ENCODE data around the gene ST6GALNAC5. TPM values are rescaled to one million over a fixed set of nuclear protein-coding genes. Genes with fewer than 3 reads are reported as not detected.

Gene ST6GALNAC5
- total RNA-seq, 4 donors from 2014 or later = 0.16 TPM; not detected in 3

DNA sequence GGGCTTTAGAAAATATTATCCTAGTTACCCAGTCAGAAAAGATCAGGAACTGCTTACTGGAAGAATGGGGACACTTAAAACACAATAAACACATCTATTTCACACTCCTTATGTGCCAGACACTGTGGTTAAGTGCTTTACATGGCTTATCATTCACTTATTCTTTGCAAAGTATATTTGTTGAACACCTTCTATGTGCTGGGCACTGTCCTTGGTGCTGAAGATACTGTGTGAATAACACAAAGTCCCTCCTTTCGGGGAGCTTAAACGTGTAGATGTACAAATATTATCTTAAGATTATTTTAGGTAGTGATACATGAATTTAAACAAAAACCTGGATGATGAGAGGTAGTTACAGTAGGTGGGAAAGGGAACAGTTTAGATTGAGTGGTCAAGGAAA, 169.3 kb downstream of the ST6GALNAC5 start:
- in situ Hi-C loops (cut with MboI; ENCODE audit: low sequenced_read_pairs in 4 of 4) (no loop called here), intact Hi-C loops (cut with DNase I; ENCODE audit: low total_unique reads) (no loop called here)
- Histone ChIP-seq H3K9me3 (no peaks in the 10 kb centered on the region), H3K36me3 (no peaks in the 10 kb centered on the region), H3K27ac (no peak overlapping the region), H3K27me3 (no peaks in the 10 kb centered on the region), H3K4me3 (no peak overlapping the region), H3K4me1 (no peaks in the 10 kb centered on the region)
- no peak for ATAC-seq
- DNase-seq = no peak
- TF ChIP-seq POLR2A (IDR thresholded peaks at IDR 0.05) = no peak
- TF ChIP-seq, protein P1, sequence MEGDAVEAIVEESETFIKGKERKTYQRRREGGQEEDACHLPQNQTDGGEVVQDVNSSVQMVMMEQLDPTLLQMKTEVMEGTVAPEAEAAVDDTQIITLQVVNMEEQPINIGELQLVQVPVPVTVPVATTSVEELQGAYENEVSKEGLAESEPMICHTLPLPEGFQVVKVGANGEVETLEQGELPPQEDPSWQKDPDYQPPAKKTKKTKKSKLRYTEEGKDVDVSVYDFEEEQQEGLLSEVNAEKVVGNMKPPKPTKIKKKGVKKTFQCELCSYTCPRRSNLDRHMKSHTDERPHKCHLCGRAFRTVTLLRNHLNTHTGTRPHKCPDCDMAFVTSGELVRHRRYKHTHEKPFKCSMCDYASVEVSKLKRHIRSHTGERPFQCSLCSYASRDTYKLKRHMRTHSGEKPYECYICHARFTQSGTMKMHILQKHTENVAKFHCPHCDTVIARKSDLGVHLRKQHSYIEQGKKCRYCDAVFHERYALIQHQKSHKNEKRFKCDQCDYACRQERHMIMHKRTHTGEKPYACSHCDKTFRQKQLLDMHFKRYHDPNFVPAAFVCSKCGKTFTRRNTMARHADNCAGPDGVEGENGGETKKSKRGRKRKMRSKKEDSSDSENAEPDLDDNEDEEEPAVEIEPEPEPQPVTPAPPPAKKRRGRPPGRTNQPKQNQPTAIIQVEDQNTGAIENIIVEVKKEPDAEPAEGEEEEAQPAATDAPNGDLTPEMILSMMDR (IDR thresholded peaks at IDR 0.05 in 4 of 5, conservative IDR thresholded peaks at IDR 0.05 in 1 of 5) = no peak

DNA sequence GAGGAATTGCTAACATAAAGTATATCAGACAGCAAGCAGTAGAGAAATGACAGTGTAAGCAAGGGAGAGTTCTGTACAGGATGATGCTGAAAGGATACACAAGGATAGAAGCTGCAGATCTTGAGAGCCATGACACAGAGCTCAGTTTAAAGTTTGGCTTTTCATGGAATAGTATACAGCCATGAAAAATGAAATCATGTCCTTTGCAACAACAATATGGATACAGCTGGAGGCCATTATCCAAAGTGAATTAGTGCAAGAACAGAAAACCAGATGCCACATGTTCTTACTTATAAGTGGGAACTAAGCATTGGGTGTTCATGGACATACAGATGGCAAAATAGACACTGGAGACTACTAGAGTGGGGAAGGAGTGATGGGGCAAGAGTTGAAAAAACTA, 169.8 kb downstream of the ST6GALNAC5 start:
- in situ Hi-C loops (cut with MboI; ENCODE audit: low sequenced_read_pairs in 4 of 4) = no loop called here
- TF ChIP-seq POLR2A (IDR thresholded peaks at IDR 0.05) = no peak
- TF ChIP-seq, protein P1 (IDR thresholded peaks at IDR 0.05 in 4 of 5, conservative IDR thresholded peaks at IDR 0.05 in 1 of 5) = no peak
- ATAC-seq = no peak
- Histone ChIP-seq H3K36me3 (no peaks in the 10 kb centered on the region), H3K9me3 (no peaks in the 10 kb centered on the region), H3K4me3 (no peak overlapping the region), H3K27ac (no peak overlapping the region), H3K4me1 (no peaks in the 10 kb centered on the region), H3K27me3 (no peaks in the 10 kb centered on the region)
- no peak for DNase-seq
- intact Hi-C loops (cut with DNase I; ENCODE audit: low total_unique reads) = no loop called here

DNA sequence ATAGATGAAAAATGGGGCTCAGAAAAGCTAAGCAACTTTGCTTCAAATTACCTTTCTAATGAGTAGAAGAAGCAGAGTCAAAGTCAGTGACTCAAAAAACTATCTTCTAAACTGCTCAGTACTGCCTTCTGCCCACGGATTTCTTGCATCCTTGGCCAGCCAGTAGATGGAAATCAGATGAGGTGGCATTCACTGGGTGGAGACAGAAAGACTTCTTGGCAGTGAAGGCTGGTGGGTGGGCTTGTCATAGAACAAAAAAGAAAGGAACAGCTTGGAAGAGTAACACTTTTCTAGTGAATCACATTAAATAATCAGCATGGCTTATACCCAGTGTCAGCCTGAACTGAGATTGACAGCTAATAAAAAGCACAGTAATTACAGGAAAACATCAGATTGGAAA, 170.7 kb downstream of the ST6GALNAC5 start:
- no peak for ATAC-seq
- intact Hi-C loops (cut with DNase I; ENCODE audit: low total_unique reads) = no loop called here

DNA sequence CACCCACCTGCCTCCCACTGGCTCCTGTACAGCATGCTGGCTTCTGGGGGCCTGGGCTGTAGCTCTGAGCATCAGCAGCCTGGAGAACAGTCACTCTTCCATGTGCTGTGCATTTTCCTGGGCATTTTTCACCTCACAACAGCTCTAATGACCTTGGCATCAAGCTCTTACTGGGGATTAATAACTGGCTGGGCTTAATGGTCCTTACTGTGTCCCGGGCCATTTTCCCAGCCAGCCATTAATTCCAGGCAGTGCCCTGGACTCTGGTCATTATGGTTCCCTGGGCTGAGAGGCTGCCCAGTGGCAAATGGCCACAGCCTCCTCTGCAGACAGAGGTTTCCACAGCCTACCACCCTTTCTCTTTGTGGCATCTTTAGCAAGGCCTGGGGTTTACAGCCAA, 171.8 kb downstream of the ST6GALNAC5 start:
- Histone ChIP-seq H3K9me3 (no peaks in the 10 kb centered on the region), H3K4me3 (no peak overlapping the region), H3K36me3 (no peaks in the 10 kb centered on the region), H3K27me3 (no peaks in the 10 kb centered on the region), H3K27ac (no peak overlapping the region), H3K4me1 (no peaks in the 10 kb centered on the region)
- intact Hi-C loops (cut with DNase I; ENCODE audit: low total_unique reads) = no loop called here
- TF ChIP-seq, protein P1 (IDR thresholded peaks at IDR 0.05 in 4 of 5, conservative IDR thresholded peaks at IDR 0.05 in 1 of 5) = no peak
- TF ChIP-seq POLR2A (IDR thresholded peaks at IDR 0.05) = no peak
- ATAC-seq = no peak
- in situ Hi-C loops (cut with MboI; ENCODE audit: low sequenced_read_pairs in 4 of 4) = no loop called here
- DNase-seq = no peak

More for the DNA sequence above, 170.7 kb downstream of the ST6GALNAC5 start:
- TF ChIP-seq, protein P1 (IDR thresholded peaks at IDR 0.05 in 4 of 5, conservative IDR thresholded peaks at IDR 0.05 in 1 of 5) = no peak
- no peak for TF ChIP-seq POLR2A (IDR thresholded peaks at IDR 0.05)
- Histone ChIP-seq H3K27ac (no peak overlapping the region), H3K4me3 (no peak overlapping the region), H3K27me3 (no peaks in the 10 kb centered on the region), H3K36me3 (no peaks in the 10 kb centered on the region), H3K9me3 (no peaks in the 10 kb centered on the region), H3K4me1 (no peaks in the 10 kb centered on the region)
- in situ Hi-C loops (cut with MboI; ENCODE audit: low sequenced_read_pairs in 4 of 4) = no loop called here
- no peak for DNase-seq

DNA sequence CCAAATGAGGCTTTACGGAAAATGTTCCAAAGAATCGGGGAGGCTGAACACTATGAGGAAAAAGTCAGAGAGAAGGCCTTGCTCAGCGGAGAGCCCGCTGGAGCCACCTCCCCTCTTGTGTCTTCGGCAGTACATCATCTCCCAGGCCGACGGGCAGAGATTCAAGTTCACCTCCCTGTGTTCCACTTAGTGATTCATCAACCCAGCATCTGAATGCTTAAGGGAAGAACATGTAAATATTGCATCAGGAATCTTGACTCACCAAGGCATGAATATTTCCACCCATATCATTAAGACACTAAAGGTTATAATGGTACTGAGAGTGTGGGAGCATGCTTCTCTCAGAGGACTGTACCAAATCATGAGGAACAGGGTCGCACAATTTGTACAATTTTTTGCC, 172.5 kb downstream of the ST6GALNAC5 start:
- Histone ChIP-seq H3K4me1 (no peaks in the 10 kb centered on the region), H3K27ac (no peak overlapping the region), H3K36me3 (no peaks in the 10 kb centered on the region), H3K9me3 (no peaks in the 10 kb centered on the region), H3K4me3 (no peak overlapping the region), H3K27me3 (no peaks in the 10 kb centered on the region)
- intact Hi-C loops (cut with DNase I; ENCODE audit: low total_unique reads) = no loop called here
- TF ChIP-seq, protein P1 (IDR thresholded peaks at IDR 0.05 in 4 of 5, conservative IDR thresholded peaks at IDR 0.05 in 1 of 5) = no peak
- no peak for TF ChIP-seq POLR2A (IDR thresholded peaks at IDR 0.05)
- ATAC-seq (no peak), DNase-seq (no peak)
- in situ Hi-C loops (cut with MboI; ENCODE audit: low sequenced_read_pairs in 4 of 4) = no loop called here

Data from gastrocnemius medialis (tissue), 4 donors.